ENCODE results near the gene PTPRE.

PTPRE gene

DNA sequence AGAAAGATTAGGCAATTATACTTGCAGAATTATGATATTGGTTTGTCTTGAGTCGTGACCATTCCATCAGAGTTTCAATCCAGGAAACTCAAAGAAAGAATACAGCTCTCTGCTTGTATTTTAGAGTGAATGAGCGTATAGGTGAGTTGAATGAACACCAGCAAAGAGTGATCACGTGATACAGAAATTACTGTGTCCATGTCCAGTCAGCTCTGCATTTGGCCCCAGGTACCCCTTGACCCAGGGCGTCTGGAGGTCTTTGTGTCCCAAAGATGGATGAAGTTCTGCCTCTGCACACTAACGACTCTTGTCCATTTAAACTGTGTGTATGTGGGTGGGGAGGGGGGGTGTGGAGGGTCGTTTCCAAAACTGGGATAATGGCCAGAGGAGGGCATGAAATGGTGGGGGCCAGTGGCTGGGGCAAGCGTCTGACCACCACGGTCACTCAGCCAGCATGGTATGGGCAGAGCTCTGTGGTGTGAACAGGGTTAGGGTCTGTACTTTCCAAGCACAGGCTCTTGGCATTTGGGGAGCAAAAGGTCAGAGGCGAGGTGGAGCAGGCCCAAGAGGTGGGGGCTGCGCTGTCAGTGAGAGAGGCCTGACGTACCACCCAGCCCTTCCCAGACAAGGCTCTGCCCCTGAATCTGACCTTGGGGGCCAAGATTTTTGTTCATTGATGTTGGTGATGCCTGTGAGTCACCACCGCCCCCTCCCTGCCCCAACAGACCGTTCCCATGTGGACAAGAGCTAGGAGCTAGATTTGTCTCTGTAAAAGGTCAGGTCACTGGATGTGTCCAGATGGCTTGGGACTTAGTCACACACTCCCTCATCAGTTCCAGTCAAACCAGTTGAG, 1.4 kb downstream of the PTPRE start:
- Histone ChIP-seq H3K27me3 (ENCODE audit: insufficient read depth, insufficient read length) (peaks cover 28% of the 10 kb centered on the region), H3K4me3 (ENCODE audit: insufficient read length, low read depth) (no peak overlapping the region), H3K4me1 (ENCODE audit: insufficient read depth, insufficient read length) (peaks cover 3% of the 10 kb centered on the region), H3K36me3 (ENCODE audit: insufficient read depth, insufficient read length, low read length) (no peaks in the 10 kb centered on the region), H3K9ac (ENCODE audit: insufficient read length, low read depth) (no peak overlapping the region), H3K9me3 (ENCODE audit: insufficient read depth, low read length) (no peaks in the 10 kb centered on the region)
- no peak for DNase-seq (ENCODE audit: low read depth, low spot score)
- no peak for TF ChIP-seq ZNF274 (IDR thresholded peaks at IDR 0.05; ENCODE audit: low read depth, low read length)
- TF ChIP-seq YY1 (IDR thresholded peaks at IDR 0.05; ENCODE audit: insufficient read depth, insufficient read length): no peak
- no peak for TF ChIP-seq SUZ12 (IDR thresholded peaks at IDR 0.05; ENCODE audit: extremely low read depth, insufficient read depth, insufficient read length)

DNA sequence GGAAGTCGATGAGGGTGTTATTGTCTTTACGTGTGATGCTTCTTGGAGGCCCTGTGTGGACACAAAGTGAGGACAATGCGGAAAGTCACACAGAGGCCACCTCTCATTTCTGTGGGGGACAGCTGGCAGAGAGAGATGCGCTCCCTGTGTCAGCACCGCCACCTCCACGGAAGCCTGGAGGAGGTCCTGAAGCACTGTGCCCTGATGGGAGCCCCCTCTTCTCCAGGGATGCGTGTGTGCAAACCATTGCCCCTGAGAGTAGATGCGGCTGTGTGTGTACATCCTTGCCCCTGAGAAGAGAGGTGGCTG, 2.0 kb downstream of the PTPRE start:
- H3K27me3 ChIP-seq (ENCODE audit: insufficient read depth, insufficient read length): peaks cover 28% of the 10 kb centered on the region
- DNase-seq (ENCODE audit: low read depth, low spot score): no peak
- TF ChIP-seq SUZ12 (IDR thresholded peaks at IDR 0.05; ENCODE audit: extremely low read depth, insufficient read depth, insufficient read length) (no peak), YY1 (IDR thresholded peaks at IDR 0.05; ENCODE audit: insufficient read depth, insufficient read length) (no peak), ZNF274 (IDR thresholded peaks at IDR 0.05; ENCODE audit: low read depth, low read length) (no peak)
- no peaks in the 10 kb centered on the region for H3K9me3 ChIP-seq (ENCODE audit: insufficient read depth, low read length)
- H3K4me1 ChIP-seq (ENCODE audit: insufficient read depth, insufficient read length): peaks cover 3% of the 10 kb centered on the region
- no peak overlapping the region for H3K4me3 ChIP-seq (ENCODE audit: insufficient read length, low read depth)
- H3K36me3 ChIP-seq (ENCODE audit: insufficient read depth, insufficient read length, low read length): no peaks in the 10 kb centered on the region
- no peak overlapping the region for H3K9ac ChIP-seq (ENCODE audit: insufficient read length, low read depth)

DNA sequence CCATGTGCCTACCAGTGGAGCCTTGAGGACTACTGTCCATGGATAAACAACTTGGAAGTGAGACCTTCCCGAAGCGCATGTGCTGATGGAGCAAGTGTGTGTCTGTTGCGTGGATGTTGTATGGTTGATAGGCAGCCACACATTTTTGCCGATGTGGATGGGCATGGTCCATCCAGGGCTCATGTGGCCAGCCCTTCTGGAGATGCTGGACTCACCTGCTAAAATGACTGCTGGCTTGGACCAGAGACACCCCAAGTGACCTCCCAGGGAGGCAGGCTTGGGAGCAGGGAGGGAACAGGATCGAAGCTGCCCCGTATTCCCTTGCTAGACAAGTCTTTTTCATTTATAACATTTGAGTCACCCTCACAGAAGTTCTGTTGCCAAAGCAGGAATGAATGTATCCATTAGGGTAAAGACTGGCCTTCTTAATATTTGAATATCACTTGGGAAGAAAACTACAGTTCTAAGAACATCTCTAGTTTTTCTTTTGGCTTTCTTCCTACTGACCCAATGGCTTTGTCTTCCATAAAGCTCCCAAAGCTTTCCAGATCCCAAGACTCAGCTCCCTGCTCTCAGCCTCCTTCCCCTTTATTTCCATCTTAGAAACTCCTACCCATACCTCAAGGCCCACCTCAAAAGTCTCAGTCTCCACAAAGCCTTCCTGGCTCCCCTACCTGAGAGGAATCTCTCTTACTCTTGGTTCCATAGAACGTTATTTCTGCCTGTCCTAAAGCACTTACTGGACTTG, 3.0 kb downstream of the PTPRE start:
- Histone ChIP-seq H3K4me1 (ENCODE audit: insufficient read depth, insufficient read length) (peaks cover 3% of the 10 kb centered on the region), H3K36me3 (ENCODE audit: insufficient read depth, insufficient read length, low read length) (no peaks in the 10 kb centered on the region), H3K4me3 (ENCODE audit: insufficient read length, low read depth) (no peak overlapping the region), H3K9me3 (ENCODE audit: insufficient read depth, low read length) (no peaks in the 10 kb centered on the region), H3K27me3 (ENCODE audit: insufficient read depth, insufficient read length) (peaks cover 28% of the 10 kb centered on the region), H3K9ac (ENCODE audit: insufficient read length, low read depth) (no peak overlapping the region)
- TF ChIP-seq SUZ12 (IDR thresholded peaks at IDR 0.05; ENCODE audit: extremely low read depth, insufficient read depth, insufficient read length) (no peak), YY1 (IDR thresholded peaks at IDR 0.05; ENCODE audit: insufficient read depth, insufficient read length) (no peak), ZNF274 (IDR thresholded peaks at IDR 0.05; ENCODE audit: low read depth, low read length) (no peak)
- DNase-seq (ENCODE audit: low read depth, low spot score): no peak

DNA sequence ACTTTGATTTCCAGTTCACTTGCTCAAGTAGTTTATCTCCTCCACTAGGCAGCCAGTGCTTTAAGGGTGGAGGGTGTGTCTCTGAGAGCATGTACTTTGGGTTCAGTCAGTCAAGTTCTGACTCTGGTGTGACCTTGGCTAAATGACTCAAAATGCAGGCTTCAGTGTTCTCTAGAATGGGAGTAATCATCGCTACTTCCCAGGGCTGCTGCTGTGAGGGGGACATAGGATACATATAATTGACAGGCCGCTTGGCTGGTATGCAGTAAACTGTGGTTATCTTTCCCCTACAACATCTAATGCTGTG, 3.5 kb downstream of the PTPRE start:
- DNase-seq (ENCODE audit: low read depth, low spot score): no peak
- no peak overlapping the region for H3K4me3 ChIP-seq (ENCODE audit: insufficient read length, low read depth)
- TF ChIP-seq SUZ12 (IDR thresholded peaks at IDR 0.05; ENCODE audit: extremely low read depth, insufficient read depth, insufficient read length): no peak
- TF ChIP-seq YY1 (IDR thresholded peaks at IDR 0.05; ENCODE audit: insufficient read depth, insufficient read length): no peak
- TF ChIP-seq ZNF274 (IDR thresholded peaks at IDR 0.05; ENCODE audit: low read depth, low read length): no peak

DNA sequence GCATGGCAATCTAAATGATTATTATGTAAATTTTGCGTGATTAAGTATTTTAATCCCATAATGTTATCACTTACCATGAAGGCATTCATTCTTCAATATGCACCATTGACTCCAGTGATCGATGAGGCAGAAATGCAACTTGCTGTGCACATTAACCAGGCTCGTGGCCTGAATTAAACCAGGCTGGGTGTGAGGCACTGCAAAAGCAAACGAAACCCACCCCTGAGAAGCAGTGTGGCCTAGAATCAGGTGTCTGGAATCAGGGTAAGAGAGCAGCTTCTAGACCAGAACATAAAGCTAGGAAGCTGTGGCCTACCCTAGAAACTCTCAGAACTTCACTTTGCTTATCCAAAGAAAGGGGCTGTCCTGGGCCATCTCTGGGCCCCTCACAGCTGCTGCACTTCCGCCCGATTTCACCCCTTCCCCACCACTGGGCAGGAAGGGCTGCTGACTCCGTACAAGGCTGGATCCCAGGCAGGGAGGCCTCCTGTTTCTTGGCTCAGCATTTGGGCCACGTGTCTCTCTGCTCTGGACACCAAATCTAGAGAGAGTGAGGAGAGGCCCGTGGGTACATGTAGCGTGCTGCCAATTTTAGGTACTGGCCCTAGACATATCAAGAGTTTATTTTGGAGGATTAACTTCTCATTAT, 4.4 kb downstream of the PTPRE start:
- no peak for DNase-seq (ENCODE audit: low read depth, low spot score)
- TF ChIP-seq YY1 (IDR thresholded peaks at IDR 0.05; ENCODE audit: insufficient read depth, insufficient read length) (no peak), SUZ12 (IDR thresholded peaks at IDR 0.05; ENCODE audit: extremely low read depth, insufficient read depth, insufficient read length) (no peak)
- peaks cover 3% of the 10 kb centered on the region for H3K4me1 ChIP-seq (ENCODE audit: insufficient read depth, insufficient read length)

More for the DNA sequence above, 3.5 kb downstream of the PTPRE start:
- Histone ChIP-seq H3K36me3 (ENCODE audit: insufficient read depth, insufficient read length, low read length) (no peaks in the 10 kb centered on the region), H3K9me3 (ENCODE audit: insufficient read depth, low read length) (no peaks in the 10 kb centered on the region), H3K9ac (ENCODE audit: insufficient read length, low read depth) (no peak overlapping the region), H3K27me3 (ENCODE audit: insufficient read depth, insufficient read length) (peaks cover 28% of the 10 kb centered on the region), H3K4me1 (ENCODE audit: insufficient read depth, insufficient read length) (peaks cover 3% of the 10 kb centered on the region)

GRCh38 chr10:127911867-127912257, 5.0 kb downstream of the PTPRE start:
- Histone ChIP-seq H3K4me1 (ENCODE audit: insufficient read depth, insufficient read length) (peaks cover 3% of the 10 kb centered on the region), H3K27me3 (ENCODE audit: insufficient read depth, insufficient read length) (peaks cover 24% of the 10 kb centered on the region), H3K9me3 (ENCODE audit: insufficient read depth, low read length) (no peaks in the 10 kb centered on the region), H3K9ac (ENCODE audit: insufficient read length, low read depth) (no peak overlapping the region), H3K4me3 (ENCODE audit: insufficient read length, low read depth) (no peak overlapping the region), H3K36me3 (ENCODE audit: insufficient read depth, insufficient read length, low read length) (no peaks in the 10 kb centered on the region)
- DNase-seq (ENCODE audit: low read depth, low spot score): no peak
- no peak for TF ChIP-seq ZNF274 (IDR thresholded peaks at IDR 0.05; ENCODE audit: low read depth, low read length)
- TF ChIP-seq YY1 (IDR thresholded peaks at IDR 0.05; ENCODE audit: insufficient read depth, insufficient read length): no peak
- TF ChIP-seq SUZ12 (IDR thresholded peaks at IDR 0.05; ENCODE audit: extremely low read depth, insufficient read depth, insufficient read length): no peak

More for the DNA sequence above, 4.4 kb downstream of the PTPRE start:
- H3K4me3 ChIP-seq (ENCODE audit: insufficient read length, low read depth): no peak overlapping the region
- no peak overlapping the region for H3K9ac ChIP-seq (ENCODE audit: insufficient read length, low read depth)
- peaks cover 25% of the 10 kb centered on the region for H3K27me3 ChIP-seq (ENCODE audit: insufficient read depth, insufficient read length)
- H3K36me3 ChIP-seq (ENCODE audit: insufficient read depth, insufficient read length, low read length): no peaks in the 10 kb centered on the region
- H3K9me3 ChIP-seq (ENCODE audit: insufficient read depth, low read length): no peaks in the 10 kb centered on the region
